ENCODE data around the gene LRMDA. TPM values are rescaled to one million over a fixed set of nuclear protein-coding genes. Genes with fewer than 3 reads are reported as not detected.
"Not testable (repeated sequence)": the region's sequence is repeated elsewhere in the genome, so short reads cannot be mapped to it uniquely, and the experiment has no call there.

LRMDA gene
- total RNA-seq, 1 experiment from 2014 or later: 0.10 TPM

- DNase-seq (ENCODE audit: low spot score): no peak
Measured at GRCh38 chr10:75611172-75611992, 180.0 kb downstream of the LRMDA start.

DNA sequence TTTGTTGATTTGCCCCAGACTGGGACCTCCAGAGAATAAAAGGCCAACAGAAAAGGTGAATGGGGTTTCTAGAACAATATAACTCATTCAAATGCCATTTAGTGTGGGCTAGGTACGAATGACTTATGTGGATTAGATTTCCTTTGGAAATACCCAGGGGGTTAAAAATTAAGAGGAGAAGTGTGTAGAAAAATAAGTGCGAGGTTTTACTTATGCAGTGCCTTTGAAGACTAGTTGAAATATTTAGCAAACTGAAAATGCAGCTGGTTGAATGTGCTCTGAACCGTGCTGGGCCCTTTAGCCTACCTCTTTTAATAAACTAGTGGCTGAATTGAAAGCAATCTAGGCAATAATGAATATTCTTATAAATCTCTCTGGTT, 180.6 kb downstream of the LRMDA start:
- DNase-seq (ENCODE audit: low spot score): no peak

DNA sequence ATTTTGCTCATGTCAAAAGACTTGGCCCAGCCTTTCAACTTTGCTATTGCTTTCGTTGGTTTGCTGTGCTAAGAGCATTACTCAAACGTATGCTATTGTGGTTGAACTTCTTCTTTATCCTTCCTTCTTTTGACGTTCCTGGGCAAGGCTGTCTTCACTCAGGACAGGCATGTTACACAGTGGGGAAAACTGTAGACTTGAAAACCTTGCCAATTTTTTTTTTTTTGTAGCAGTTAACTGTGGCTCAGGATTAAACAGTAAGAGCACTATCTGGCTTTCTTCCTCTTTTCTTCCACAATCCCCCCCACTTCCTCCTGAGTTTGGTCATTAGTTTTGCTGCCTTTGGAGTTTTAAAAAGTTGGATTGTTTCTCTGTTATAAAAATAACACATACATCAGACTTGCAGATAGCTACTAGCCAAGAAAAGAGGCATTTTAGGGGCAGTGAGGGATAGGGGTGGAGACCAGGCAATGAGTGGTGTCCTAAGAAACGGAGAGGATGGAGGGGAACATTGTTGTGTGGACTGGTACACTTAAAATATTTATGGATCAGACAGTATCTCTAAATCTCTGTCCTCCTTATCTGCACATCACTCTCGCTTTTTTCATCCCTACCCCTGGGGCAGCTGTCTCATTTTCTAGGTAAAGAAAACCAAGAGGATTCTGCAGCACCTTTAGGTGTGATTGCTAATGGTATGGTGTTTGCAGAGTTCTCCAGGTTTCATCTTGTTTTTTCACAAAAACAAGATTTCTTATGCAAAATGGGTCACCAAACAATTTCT, 181.7 kb downstream of the LRMDA start:
- no peak for DNase-seq (ENCODE audit: low spot score)

- no peak for DNase-seq (ENCODE audit: low spot score)
Measured at GRCh38 chr10:75613685-75614504, 182.5 kb downstream of the LRMDA start.

- DNase-seq (ENCODE audit: low spot score): no peak
Measured at GRCh38 chr10:75616076-75616475, 184.7 kb downstream of the LRMDA start.

- DNase-seq (ENCODE audit: low spot score): no peak
Measured at GRCh38 chr10:75616874-75617478, 185.6 kb downstream of the LRMDA start.

- DNase-seq (ENCODE audit: low spot score): no peak
Measured at GRCh38 chr10:75617485-75618155, 186.2 kb downstream of the LRMDA start.

DNA sequence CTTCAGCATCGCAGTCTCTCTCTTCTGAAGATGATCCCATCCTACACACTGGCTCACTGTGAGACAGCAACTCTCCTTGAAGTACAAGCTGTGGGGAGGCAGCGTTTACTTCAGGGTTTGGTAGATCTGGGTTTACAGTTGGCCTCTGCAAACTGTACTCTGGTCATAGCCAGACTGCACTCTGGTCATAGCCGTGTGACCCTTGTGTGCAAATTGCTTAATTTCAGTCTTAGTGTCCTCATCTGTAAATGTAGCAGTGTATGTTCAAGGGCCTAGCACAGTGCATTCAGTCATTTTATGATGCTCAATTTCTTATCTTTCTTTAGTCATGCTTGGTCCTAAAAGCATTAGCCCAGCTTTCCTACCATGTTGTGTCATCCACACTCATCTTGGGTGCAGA, 188.2 kb downstream of the LRMDA start:
- no peak for DNase-seq (ENCODE audit: low spot score)

DNA sequence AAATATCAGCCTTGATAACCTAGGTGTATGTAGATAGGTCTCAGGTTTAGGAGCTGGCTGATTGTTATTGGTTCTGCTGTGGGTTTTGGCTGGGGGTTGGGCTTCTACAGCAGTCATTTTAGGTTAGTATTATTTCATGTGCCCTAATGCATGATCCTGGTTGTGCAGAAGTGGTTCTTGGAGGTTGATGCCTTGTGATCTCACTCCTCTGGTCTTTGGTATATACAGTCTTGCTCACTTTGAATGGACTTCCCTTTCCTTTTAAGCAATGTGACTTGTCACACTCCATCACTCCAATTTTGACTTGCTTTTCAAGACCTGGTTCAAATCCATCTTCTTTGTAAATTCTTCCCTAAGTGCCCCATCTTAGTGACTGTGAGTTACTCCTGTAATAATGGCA, 188.9 kb downstream of the LRMDA start:
- DNase-seq (ENCODE audit: low spot score): no peak

DNA sequence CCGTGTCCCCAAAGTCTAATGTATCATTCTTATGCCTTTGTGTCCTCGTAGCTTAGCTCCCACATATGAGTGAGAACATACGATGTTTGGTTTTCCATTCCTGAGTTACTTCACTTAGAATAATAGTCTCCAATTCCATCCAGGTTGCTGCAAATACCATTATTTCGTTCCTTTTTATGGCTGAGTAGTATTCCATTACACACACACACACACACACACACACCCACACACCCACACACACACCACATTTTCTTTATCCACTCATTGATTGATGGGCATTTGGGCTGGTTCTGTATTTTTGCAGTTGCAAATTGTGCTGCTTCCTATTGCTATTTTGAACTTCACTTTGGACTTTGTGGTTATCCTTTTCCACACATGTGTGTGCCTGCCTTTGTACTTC, 189.6 kb downstream of the LRMDA start:
- not testable (repeated sequence) for DNase-seq (ENCODE audit: low spot score)

GRCh38 chr10:75622503-75622902, 191.1 kb downstream of the LRMDA start:
- no peak for DNase-seq (ENCODE audit: low spot score)

DNA sequence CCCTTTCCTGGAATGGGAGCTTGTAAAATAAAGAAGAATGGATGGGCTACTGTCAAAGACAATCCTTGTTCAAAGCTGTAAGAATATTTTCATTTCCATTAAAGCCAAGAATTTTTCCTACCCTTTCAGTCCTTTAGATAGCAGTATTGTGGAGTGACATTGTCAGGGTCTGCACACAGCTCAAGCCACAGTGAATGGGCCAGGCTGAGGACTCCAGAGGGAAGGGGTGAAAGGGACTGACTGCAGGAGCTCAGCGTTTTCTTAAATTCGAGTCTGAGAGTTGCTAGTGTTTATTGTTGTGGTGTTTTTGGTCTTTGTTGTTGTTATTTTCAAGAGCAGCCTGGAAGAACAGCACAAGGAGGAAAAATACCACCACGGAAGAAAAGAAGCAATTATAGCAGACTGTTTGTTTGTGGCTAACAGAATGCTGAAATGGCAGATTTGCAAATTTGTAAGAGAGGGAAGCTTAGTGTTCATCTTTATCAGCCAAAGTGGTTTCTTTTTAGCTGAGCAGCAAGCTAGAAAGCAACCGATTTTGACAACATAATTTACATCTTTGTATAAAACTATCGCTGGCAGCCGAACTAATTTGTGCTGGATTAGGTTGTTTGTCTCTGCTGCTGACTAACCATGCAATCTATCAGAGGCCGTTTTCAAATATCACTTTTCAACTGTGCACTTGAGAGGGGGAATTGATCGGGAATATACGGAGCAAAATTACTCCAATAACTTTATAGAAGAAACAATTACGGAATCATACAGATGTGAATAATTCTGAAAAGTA, 192.1 kb downstream of the LRMDA start:
- DNase-seq (ENCODE audit: low spot score): no peak

- DNase-seq (ENCODE audit: low spot score): no peak
Measured at GRCh38 chr10:75624638-75625037, 193.2 kb downstream of the LRMDA start.

DNA sequence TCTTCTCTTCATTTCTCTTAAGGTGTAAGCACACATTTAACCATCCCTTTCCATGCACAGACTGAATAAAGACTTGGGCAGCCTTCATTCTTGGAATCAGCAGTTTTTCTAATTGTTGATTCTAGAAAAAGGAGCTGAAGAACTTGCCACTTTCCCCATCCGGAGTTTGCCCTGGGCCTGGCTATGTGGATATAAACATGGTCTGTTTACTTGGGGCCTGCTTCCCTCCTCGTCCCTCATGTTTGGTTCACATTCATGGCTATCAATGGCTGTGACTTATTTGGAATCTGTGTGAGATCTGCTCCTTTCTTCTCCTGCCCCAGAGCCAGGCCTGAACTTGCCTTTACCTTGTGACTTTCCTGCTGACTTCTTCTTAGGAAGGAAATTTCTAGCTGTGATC, 199.3 kb downstream of the LRMDA start:
- DNase-seq (ENCODE audit: low spot score): no peak

- no peak for DNase-seq (ENCODE audit: low spot score)
Measured at GRCh38 chr10:75632805-75633462, 201.5 kb downstream of the LRMDA start.

GRCh38 chr10:75633568-75633967, 202.1 kb downstream of the LRMDA start:
- DNase-seq (ENCODE audit: low spot score): no peak

DNA sequence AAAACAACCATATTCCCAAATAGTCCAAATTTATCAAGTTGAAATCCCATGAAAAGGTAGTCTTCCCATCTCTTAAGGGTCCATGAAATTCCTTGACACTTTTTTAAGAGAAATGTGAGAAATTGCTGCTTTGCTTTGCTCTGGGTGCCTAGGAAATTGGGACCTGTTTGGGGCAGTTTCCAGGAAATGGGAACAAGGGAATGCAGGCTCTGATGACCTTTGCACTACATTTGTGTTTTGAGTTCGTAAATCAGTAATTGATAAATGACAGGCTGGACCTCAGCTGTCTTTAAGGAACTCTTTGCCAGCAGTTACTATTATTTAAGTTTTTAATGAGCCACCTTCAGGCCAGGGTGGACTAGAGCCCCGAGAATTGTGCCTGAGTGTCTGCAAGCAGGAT, 203.5 kb downstream of the LRMDA start:
- no peak for DNase-seq (ENCODE audit: low spot score)

GRCh38 chr10:75638752-75639151, 207.3 kb downstream of the LRMDA start:
- no peak for DNase-seq (ENCODE audit: low spot score)

- no peak for DNase-seq (ENCODE audit: low spot score)
Measured at GRCh38 chr10:75639736-75640135, 208.3 kb downstream of the LRMDA start.

DNA sequence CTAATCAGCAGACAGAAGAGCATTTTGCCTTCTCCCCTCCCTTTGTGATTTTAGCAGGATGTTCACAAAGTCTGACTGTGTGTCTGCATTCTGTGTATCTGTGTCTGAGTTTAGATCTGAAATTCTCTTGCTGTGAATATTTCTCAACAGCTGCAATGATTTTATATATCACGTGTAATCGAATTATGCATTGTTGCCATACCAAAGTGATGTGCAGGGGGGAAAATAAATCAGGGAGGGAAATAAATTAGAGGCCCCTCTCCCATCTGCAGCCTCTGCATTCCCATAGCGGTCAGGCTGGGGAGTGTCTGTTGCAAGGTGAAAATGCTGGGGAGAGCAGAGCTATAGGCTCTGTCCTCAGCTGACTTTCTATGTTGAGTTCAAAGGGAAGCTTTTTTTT, 209.0 kb downstream of the LRMDA start:
- no peak for DNase-seq (ENCODE audit: low spot score)
